Hypothalamus (tissue), 51 donors: ENCODE data around the gene TECPR1.

Experiments used
- DNase-seq, 51 donors: peaks; one replicate each; lab custom pipeline; 2025; lab: John Stamatoyannopoulos, UW

The TECPR1 gene

DNA sequence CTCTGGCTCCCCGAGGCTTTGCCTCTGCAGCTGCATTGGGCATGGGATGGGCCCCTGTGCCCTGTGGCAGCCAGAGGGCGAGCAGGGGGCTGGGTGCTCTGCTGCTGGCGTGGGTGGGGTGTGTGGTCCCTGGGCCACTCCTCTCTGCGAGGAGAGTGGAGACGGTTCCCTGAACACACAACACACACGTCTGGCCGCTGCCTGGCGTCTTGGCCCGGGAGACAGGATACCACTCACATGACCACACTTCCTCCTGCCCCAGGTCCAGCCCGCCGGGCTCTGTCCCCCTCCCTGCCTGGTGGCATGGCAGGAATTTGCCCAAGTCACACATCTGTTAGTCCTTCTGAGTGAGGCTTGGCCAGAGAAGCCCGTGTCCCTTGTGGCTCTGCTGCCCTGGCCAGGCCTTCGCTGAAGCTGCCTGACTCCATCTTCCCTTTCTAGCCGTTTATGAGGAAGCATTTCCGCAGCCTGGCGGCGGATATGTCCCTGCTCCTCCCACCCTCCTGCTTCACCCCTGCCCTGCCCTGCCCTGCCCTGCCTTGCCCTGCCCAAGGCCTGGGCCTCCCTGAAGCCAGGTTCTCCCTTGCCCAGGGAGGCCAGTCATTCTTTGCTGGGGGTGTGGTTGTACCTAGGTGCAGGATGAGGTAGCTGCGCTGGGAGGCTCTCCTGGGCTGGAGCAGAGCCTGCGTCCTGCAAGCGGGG is 32.5 kb upstream of the TECPR1 start:
- peak in 24 of 51 donors; percentile 9 to 50 (median 24) for DNase-seq

DNA sequence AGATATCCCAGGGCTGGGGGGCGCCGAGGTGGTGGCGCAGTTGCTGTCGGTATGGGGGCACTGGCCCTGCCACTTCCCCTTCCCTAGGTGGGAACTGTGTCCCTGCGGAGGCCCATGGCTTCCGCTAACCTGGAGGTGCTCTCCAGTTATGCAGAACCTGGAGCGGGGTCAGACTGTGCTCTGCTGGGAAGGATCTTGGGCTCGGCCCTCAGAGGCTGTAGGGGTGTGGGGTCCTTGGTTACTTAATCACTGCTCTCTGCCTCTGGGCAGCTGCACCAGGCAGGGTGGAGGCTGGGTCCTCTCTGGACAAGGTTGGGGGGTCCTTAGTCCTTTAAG is 31.8 kb upstream of the TECPR1 start:
- no peak for DNase-seq

DNA sequence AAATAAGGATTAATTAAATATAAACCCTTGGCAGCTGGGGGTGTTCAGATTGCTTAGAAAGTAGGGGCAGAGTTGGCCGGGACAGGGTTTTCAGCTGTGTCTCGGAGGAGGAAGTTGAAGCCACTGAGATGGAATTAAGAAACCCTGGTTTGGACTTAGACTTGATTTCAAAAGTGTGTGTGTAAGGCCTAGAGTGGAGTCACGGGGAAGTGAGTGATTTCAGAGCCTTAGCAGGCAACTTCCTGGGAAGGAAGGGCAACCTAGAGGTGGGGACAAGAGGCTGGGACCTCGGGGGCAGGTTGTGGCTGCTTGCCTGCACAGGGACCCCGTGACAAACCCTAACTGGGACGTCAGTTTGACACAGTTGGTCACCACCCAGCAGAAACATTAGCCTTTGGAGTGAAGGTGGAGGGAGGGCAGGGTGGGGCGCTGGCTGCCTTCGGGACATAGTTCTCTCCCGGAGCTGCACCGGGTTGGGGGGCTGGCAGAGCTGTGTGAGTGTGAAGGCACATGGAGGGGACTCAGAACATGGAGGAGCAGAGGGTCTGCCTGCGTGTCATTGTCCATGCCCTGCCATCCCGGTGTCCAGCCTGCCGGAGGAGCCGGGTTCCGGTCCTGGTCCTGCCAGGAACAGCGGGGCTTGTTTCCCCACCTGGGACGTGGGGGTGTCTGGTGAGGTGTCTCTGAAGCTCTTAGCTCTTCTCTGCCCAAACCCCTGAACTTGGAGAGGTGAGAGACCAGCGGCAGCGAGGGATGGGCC is 31.3 kb upstream of the TECPR1 start:
- peak in 5 of 51 donors; percentile 12 to 22 (median 19) for DNase-seq

DNA sequence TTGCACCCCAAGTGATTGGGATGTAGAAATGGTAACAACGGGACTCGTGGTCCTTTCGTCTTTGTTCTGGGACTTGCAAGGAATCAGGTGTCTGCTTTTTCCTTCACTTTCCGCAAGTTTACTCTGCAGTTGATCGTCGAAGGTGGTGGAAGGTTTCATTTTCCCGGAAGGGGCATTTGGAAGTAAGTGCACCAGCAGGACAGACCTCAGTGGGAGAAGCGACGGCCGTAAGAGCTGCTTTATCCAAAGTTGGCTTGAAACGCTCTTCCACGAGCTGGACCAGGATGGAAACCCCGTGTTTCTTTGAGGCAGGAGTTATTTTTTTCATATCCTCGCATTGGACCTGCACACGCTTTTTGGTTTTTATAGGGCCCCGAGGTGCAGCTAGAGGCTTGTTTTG is 30.7 kb upstream of the TECPR1 start:
- DNase-seq, result peak in 1 of 51 donors; percentile 32

DNA sequence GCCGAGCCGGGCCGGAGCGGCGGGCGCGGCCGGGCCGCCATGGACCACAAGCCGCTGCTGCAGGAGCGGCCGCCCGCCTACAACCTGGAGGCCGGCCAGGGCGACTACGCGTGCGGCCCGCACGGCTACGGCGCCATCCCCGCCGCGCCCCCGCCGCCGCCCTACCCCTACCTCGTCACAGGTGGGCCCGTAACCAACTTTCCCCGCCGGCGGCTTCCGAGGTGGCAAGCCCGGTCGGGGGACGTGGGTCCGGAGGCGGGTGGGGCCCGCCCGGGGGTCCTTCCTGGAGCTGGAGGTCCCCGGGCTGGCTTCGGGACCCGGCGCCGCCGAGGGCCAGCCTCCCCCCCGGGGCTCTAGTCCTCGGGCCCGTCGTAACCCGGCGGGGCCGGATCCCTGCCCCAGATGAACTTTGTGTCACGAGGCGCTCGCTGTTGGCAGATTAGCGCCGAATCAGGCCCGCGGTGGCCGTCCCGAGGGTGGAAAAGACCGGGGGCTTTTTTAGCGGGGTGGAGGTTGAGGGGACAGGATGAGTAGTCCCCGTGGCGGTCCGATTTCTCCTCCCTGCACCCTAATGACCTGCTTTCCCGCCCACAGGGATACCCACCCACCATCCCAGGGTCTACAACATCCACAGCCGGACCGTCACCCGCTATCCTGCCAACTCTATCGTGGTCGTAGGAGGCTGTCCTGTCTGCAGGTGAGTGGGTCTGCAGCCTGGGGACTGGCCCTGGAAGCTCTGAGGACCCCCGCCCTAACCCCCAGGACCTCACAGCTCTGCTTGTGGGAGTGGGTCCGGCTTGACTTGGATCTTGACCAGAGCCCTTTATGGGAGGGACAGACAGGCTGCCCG is 29.9 kb upstream of the TECPR1 start:
- peak in 19 of 51 donors; percentile 23 to 58 (median 48) for DNase-seq

DNA sequence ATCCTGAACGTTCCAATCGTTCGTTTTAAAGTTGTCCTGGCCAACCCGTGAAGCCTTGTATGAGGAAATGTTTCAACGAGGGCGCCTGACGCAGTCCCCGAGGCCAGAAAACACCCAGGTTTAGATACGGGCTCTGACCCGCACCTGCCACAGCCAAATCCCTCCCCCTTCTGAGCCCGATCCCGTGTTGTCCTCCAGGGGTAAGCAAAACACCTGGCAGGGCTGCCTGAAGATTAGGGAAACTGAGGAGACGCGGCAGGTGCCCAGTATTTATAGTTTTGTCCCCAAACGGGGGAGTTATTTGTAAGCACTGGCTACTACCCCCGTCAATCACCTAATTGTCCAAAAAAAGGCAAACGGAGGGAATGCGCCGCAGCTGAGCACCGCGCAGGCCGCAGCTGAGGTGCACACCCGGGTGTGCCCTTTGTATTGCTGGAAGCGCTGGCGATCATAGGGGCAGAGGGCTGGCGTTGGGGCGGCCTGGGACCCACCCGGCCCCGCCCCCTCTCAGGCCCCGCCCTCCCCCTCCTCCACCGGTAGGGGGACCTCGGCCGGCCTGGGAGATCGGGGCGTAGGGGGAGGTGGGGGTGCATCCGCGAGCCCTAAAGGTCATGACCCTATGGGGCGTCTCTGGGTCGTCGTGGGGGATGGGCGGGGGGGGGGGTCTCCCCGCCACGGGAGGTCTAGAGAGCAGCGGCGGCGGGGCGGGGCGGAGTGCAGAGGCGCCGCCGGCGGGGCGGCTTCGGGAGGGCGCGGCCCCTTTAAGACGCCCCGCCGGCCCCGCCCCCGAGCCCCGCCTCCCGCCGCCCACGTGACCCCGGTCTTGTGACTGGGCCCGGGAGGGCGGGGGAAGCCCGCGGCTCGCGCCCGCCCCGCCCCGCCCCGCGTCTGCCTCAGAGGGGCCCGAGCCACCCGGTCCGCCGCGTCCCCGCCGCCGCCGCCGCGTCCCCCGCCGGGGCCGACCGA is 29.0 kb upstream of the TECPR1 start, which contains the start of gene BRI3:
Gene BRI3 (plus strand): TSS at position 896 of the 966 bp plus-strand sequence. CDS start 110 bp downstream, outside the sequence.
- peak; percentile 29 to 97 (median 86) for DNase-seq

DNA sequence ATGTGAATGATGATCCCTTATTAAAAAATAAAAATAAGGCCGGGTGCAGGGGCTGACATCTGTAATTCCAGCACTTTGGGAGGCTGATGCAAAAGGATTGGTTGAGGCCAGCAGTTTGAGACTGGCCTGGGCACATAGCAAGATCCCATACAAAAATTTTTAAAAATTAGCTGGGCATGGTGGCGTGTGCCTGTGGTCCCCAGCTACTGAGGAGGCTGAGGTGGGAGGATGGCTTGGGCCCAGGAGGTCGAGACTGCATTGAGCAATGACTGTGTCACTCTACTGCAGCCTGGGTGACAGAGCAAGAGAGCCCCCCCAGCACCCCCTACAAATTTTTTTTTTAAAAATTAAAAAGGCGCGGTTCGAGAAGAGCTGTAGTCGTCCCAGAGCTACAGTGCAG is 28.3 kb upstream of the TECPR1 start:
- no peak for DNase-seq

DNA sequence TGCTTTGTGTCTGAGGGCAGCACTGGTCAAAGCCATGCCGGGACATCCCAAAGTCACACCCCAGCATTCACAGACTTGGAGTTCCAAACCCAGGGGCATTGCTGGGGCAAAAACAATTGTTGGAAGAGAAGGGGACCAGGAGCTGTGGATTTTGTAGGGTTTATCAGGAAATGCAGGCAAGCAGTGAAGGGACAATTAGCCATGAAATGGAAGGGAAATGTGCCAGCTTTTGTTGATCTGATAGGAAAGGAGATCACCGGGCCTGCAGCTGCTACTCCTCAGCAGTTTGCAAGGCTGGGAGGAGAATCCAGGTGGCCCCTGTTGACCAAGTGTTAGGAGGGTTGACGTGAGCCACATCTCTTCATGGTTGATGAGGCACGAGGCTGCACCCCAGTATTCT is 26.9 kb upstream of the TECPR1 start:
- DNase-seq, result no peak

DNA sequence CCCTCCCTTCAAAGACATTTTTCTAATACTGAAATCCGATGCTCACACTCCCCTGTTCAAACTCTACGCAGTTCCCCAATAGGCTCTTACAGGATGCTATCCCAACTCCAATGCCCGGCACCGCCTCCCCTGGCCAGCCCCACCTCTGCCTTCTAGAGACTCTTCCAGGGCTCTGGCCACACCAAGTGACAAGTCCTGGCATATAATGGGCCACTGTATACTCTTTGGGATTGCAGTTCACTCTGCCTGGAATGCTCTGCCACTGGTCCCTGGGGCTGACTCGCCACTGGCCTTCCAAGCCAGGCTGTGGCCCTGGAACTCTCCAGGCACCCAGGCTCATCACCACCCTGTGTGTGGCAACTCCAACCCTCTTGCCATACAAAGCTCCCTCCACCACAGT is 26.4 kb upstream of the TECPR1 start:
- no peak for DNase-seq

DNA sequence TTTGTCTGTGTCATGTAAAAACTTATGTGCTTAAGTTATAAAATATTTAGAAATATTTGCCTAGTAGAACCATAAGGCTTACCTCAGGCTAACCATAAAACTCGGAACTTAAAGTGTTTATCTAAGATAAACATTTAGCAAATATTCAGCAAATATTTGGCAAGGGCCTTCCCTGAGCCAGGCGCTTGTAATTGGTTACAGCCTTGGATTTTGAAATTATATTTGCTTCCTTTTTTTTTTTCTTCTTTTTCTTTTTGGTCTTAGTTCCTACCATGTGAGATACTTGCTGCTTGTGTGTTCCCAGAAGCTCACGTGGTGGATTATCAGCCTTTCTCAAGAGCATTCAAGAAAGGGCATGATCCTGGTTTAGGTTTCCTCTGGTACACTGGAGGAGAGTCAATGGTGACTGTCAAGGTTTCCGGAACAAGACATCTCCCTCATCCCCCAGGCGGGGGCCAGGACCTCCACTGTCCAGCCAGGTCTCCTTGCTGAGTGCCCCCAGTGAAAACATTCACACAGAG is 24.3 kb upstream of the TECPR1 start:
- DNase-seq, result no peak

DNA sequence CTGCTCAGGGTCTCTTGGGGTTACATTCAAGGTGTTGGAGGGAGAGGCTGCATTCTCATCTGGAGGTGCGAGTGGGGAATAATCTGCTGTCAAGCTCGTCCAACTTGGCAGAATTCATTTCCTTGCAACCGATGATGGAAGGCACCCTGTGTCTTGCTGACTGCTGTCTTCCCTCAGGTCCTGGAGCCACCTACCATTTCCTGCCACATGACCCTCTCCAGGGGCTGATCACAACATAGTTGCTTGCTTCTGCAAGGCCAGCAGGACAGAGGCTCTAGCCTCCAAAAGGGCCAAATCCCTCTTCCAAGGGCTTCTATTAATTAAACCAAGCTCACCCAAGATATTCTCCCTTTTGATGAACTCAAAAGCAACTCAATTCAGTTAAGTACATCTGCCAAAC is 15.3 kb upstream of the TECPR1 start:
- DNase-seq, result no peak

DNA sequence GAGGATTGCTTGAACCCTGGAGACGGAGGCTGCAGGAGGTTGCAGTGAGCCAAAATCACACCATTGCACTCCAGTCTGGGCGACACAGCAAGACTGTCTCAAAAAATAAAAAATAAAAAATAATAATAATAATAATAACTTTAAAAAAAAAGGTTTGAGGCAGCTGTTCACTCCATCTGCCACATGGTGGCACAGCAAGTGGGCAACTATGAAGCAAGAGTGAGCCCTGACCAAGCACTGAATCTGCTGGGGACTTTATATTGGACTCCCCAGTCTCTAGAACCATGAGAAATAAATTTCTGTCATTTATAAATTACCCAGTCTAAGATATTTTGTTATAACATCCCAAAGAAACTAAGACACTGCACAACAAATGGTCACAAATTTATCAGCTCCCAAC is 14.8 kb upstream of the TECPR1 start:
- DNase-seq, result no peak

DNA sequence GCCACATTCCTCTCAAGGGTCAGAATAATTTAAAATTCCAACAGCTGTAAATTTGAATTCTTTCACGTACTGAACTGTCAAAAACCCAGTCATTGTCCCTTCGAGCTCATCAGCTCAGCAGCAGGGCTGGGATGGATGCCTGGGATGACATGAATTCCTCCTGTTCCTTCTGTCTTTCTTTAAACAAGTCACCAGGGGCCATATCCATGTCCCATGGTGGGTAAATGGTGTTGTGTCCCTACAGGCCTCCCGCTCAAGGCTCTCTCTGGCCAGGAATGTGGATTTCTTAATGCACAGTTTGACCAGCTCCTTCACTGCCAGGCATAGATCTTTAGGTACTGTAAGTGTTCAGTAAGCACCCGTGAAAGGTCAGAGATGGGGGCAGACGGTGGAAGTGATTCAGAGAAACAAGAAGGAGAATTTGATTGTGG is 13.8 kb upstream of the TECPR1 start:
- no peak for DNase-seq

DNA sequence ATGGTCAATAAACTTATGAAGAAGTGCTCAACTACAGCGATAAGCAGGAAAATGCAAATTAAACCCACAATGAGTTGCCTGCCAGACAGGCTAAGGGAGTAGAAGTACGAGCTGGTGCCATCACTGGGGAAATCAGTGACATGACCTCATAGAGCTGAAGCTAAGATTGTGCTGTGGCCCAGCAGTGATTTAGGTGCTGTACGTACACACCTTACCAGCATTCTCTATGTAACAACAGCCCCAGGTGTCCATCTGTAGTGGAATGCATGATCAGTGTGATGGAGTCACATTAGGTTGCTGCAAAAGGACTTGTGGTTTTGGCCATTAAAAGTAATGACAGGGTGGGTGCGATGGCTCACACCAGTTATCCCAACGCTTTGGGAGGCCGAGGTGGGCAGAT is 5.7 kb upstream of the TECPR1 start:
- no peak for DNase-seq

DNA sequence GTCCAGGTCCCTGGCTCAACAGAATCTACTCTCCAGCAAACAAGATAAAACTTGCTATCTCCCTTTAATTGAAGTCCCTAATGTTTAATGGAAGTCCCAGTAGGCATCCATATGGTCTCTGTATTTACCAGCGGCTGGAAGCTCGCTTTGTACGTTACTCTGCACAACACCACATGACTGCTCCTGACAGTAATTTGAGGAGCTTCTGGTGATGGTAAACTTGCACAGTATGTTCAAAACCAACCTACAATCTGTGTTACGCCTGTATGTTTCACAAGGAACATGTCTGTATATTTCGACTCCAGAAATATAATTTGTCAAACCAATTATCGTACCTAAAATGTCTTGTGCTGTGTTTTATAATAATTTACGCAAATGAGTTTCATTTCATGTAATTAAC is 4.4 kb upstream of the TECPR1 start:
- no peak for DNase-seq

DNA sequence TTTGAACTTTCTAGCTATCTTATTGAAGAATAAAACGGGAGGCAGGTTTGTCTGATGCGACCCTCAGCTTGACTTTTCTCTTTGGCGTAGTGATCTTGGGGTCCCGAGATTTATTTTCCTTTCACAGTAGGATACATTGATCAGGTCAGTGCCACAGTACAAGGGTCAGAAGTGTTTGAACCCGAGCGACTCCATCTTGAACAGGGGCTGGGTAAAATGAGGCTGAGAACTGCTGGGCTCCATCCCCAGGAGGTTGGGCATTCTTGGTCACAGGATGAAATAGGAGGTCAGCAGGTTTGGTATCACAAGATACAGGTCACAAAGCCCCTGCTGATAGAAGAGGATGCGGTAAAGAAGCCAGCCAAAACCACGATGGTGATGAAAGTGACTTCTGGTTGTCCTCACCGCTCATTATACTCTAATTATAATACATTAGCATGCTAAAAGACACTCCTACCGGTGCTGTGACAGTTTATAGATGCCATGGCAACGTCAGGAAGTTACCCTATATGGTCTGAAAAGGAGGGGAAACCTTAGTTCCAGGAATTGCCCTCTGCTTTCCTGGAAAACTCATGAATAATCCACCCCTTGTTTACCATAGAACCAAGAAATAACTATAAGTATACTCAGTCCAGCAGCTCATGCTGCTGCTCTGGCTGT is 3.0 kb upstream of the TECPR1 start:
- DNase-seq, result no peak

DNA sequence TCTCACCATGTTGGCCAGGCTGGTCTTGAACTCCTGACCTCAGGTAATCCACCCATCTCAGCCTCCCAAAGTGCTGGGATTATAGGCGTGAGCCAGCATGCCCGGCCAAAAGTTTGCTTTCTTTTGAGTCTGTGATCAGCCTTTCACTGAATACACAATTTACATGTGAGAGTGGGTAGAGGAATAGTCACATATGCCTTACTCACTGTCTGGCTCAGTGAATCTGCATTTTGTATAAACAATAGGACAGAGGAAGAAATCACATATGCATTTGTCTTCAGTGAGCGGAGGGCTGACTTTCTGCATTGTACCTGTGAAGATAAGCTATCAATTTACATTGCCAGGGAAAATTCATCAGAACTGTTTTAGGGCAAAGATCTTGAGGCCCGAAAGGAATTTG is 2.5 kb upstream of the TECPR1 start:
- DNase-seq, result no peak

DNA sequence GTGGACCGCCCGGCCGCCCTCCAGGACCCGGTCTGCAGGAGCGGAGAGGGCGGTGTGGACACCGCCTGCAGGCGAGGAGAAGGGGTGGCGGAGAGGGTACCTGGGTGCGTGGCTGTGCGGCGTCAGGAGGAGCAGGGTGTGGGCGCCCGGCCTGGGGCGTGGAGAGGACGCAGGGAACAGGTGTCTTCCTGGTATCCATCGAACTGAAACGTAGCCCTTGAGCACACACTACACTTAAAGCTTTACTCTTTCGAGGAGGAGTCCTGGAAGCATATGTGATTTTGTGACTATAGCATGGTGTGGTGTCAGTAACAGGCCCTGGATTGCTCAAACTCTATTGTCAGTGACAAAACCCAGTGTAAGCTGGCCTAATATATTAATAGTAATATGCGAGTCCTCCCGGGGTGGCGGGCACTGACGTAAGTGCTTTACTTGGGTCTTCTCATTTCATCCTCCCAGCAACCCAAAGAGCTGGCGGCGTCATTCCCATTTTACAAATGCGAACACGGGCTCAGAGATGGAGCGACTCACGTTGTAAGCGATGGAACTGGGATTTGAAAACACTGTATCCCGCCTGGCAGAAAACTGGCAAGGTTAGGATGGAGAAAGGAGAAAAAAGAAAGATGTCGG is 508 bp upstream of the TECPR1 start:
- DNase-seq, result peak in 1 of 51 donors; percentile 22

DNA sequence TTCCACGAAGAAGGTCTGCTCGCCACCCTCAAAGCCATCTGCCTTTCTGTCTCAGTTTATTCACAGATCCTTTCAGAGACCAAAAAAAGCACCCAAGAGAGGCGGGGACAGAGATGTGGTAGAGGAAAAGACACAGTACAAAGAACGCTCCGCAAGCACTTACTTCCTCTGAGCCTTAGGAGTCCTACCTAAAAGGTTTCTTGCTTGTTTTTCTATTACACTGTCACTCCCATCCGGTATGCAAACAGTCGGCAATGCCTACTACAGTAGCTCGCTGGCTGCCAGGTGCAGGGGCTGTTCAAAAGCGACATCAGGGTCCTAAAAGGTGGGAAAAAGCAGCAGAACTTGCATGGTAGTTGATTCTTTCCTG is 816 bp downstream of the TECPR1 start:
- DNase-seq, result no peak
